ENCODE measurements around the gene NAGS. TPM values are rescaled to one million over a fixed set of nuclear protein-coding genes. Genes with fewer than 3 reads are reported as not detected.
A peak's percentile ranks its signal among the peaks of the same experiment; 100 is the strongest.
"Not testable (repeated sequence)": the region's sequence is repeated elsewhere in the genome, so short reads cannot be mapped to it uniquely, and the experiment has no call there.

Gene NAGS
- total RNA-seq, 1 donor from 2014 or later = 25.3 TPM

- Histone ChIP-seq H3K4me3 (ENCODE audit: low read depth, low read length) (no peak overlapping the region), H3K27me3 (ENCODE audit: control insufficient read depth, insufficient read depth, low read length) (peaks cover 10% of the 10 kb centered on the region), H3K36me3 (ENCODE audit: control insufficient read depth, insufficient read depth, low read length) (no peaks in the 10 kb centered on the region)
- FAIRE-seq = no peak
- TF ChIP-seq, protein P1, sequence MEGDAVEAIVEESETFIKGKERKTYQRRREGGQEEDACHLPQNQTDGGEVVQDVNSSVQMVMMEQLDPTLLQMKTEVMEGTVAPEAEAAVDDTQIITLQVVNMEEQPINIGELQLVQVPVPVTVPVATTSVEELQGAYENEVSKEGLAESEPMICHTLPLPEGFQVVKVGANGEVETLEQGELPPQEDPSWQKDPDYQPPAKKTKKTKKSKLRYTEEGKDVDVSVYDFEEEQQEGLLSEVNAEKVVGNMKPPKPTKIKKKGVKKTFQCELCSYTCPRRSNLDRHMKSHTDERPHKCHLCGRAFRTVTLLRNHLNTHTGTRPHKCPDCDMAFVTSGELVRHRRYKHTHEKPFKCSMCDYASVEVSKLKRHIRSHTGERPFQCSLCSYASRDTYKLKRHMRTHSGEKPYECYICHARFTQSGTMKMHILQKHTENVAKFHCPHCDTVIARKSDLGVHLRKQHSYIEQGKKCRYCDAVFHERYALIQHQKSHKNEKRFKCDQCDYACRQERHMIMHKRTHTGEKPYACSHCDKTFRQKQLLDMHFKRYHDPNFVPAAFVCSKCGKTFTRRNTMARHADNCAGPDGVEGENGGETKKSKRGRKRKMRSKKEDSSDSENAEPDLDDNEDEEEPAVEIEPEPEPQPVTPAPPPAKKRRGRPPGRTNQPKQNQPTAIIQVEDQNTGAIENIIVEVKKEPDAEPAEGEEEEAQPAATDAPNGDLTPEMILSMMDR (IDR thresholded peaks at IDR 0.05; ENCODE audit: insufficient read depth, low read length, severe bottlenecking) = no peak
- DNase-seq (ENCODE audit: low read depth) = no peak
Measured at GRCh38 chr17:43987131-43988021, 17.0 kb upstream of the NAGS start.

DNA sequence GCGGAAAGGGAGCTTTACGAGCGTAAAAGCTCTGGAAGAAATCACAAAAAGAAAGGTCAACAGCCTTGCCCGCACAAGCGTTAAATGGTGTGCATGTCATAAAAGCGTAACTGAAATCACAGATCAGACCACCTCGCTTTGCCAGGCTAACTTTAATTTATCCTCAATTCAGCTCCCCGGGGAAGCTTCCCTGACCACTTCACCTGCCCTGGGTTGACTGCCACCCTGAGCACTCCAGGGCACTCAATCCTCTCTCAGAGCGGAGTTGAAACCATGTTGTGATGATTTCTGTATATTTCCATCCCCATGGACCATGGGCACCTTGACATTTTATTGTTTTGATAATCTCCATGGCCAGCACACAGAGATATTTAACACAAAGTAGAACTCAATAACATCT lies 16.1 kb upstream of the NAGS start:
- H3K27me3 ChIP-seq (ENCODE audit: control insufficient read depth, insufficient read depth, low read length) = peaks cover 3% of the 10 kb centered on the region
- no peaks in the 10 kb centered on the region for H3K36me3 ChIP-seq (ENCODE audit: control insufficient read depth, insufficient read depth, low read length)
- FAIRE-seq (no peak), DNase-seq (ENCODE audit: low read depth) (no peak)
- H3K4me3 ChIP-seq (ENCODE audit: low read depth, low read length) = no peak overlapping the region
- TF ChIP-seq, protein P1 (IDR thresholded peaks at IDR 0.05; ENCODE audit: insufficient read depth, low read length, severe bottlenecking) = no peak

GRCh38 chr17:43992641-43993040 lies 11.8 kb upstream of the NAGS start:
- no peak for FAIRE-seq
- Histone ChIP-seq H3K36me3 (ENCODE audit: control insufficient read depth, insufficient read depth, low read length) (no peaks in the 10 kb centered on the region), H3K27me3 (ENCODE audit: control insufficient read depth, insufficient read depth, low read length) (peaks cover 2% of the 10 kb centered on the region), H3K4me3 (ENCODE audit: low read depth, low read length) (no peak overlapping the region)
- TF ChIP-seq, protein P1 (IDR thresholded peaks at IDR 0.05; ENCODE audit: insufficient read depth, low read length, severe bottlenecking) = no peak
- DNase-seq (ENCODE audit: low read depth) = no peak

DNA sequence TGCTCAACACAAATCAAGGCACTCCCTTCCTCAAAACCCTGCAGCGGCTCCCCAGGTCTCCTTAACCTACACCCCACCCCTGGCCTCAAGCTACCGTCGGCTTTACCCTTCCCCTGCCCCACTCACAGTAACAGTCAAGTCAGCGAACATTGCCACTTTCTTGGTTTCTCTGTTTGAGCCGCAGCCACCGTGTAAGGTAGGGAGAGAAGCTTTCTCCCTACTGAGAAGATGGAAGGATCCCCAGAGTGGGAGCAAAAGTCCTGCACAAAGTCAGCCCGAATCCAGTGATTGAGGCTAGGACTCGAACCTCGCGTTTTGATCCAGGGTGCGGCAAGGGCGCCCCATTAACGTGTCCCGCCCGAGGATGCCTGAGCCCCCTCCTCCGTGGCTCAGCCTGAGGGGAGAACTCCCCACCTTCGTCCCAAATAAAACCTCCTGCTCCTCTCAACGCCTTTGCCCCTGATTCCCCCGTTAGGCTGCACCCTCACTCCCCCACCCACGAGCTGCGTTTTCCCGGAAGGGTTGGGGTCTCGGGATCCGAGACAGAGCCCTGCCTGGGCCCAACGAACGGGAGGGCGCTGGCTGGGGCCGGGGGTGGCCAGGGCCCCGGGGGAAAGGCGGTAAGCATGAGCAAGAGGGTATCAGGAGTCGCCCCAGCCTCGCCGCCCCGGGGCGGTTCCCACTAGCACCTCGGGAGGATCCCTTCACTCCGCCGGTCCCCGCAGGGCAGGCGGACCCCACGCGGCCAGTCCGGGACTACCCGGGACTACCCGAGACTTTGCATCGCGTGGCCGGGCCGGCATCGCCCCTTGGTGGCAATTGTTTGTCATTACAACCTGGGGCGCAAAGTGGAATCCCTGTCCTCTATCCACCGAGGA lies 9.9 kb upstream of the NAGS start:
- TF ChIP-seq, protein P1 (IDR thresholded peaks at IDR 0.05; ENCODE audit: insufficient read depth, low read length, severe bottlenecking) = peak; percentile 83
- DNase-seq (ENCODE audit: low read depth) = no peak
- Histone ChIP-seq H3K27me3 (ENCODE audit: control insufficient read depth, insufficient read depth, low read length) (peaks cover 2% of the 10 kb centered on the region), H3K4me3 (ENCODE audit: low read depth, low read length) (peak overlapping the region; percentile 20), H3K36me3 (ENCODE audit: control insufficient read depth, insufficient read depth, low read length) (no peaks in the 10 kb centered on the region)
- no peak for FAIRE-seq

DNA sequence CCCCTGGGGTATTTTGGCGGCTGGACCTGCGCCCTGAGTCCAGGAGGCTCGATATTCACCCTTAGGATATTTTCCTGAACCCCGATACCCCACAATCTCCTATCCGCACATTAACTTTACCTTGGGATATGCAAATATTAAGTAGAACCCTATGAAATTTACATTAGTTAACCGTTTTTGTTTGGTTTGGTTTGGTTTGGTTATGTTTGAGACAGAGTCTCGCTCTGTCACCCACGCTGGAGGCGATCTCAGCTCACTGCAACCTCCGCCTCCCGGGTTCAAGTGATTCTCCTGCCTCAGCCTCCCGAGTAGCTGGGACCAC lies 9.3 kb upstream of the NAGS start:
- TF ChIP-seq, protein P1 (IDR thresholded peaks at IDR 0.05; ENCODE audit: insufficient read depth, low read length, severe bottlenecking) = no peak
- DNase-seq (ENCODE audit: low read depth) = no peak
- no peak overlapping the region for H3K4me3 ChIP-seq (ENCODE audit: low read depth, low read length)
- peaks cover 2% of the 10 kb centered on the region for H3K27me3 ChIP-seq (ENCODE audit: control insufficient read depth, insufficient read depth, low read length)
- no peaks in the 10 kb centered on the region for H3K36me3 ChIP-seq (ENCODE audit: control insufficient read depth, insufficient read depth, low read length)
- FAIRE-seq = no peak

- H3K4me3 ChIP-seq (ENCODE audit: low read depth, low read length); H3K27me3 ChIP-seq (ENCODE audit: control insufficient read depth, insufficient read depth, low read length); H3K36me3 ChIP-seq (ENCODE audit: control insufficient read depth, insufficient read depth, low read length); FAIRE-seq; DNase-seq (ENCODE audit: low read depth): not testable (repeated sequence)
Measured at GRCh38 chr17:43997180-43997579, 7.2 kb upstream of the NAGS start.
